Neuronal stem cell (in vitro differentiated cells): Measurements from ENCODE around the gene KIAA0319L.

Experiments
- DNase-seq: peaks from one replicate; pipeline ENCODE4 v3.0.0-alpha.2; 2013; ENCODE audit warnings: low spot score
- H2AFZ ChIP-seq: one replicate; pipeline ENCODE4 v1.6.1; 2013; ENCODE audit warnings: mild to moderate bottlenecking, low read length, inconsistent platforms
- H2AK5ac ChIP-seq: 2 replicates; pipeline ENCODE4 v1.6.1; 2013; ENCODE audit warnings: low read depth, mild to moderate bottlenecking, inconsistent platforms, low read length, moderate library complexity, mixed read lengths
- H2BK120ac ChIP-seq: 2 replicates; pipeline ENCODE4 v1.6.1; 2013; ENCODE audit warnings: low read depth, mild to moderate bottlenecking, inconsistent platforms, low read length, moderate library complexity, mixed read lengths
- H2BK12ac ChIP-seq: one replicate; pipeline ENCODE4 v1.6.1; 2013; ENCODE audit warnings: low read length, inconsistent platforms
- H2BK15ac ChIP-seq: 2 replicates; pipeline ENCODE4 v1.6.1; 2013; ENCODE audit warnings: mild to moderate bottlenecking, low read length, inconsistent platforms, mixed read lengths
- H2BK5ac ChIP-seq: one replicate; pipeline ENCODE4 v1.6.1; 2013; ENCODE audit warnings: inconsistent platforms, mild to moderate bottlenecking, low read length, moderate library complexity
- H3K14ac ChIP-seq: one replicate; pipeline ENCODE4 v1.6.1; 2013; ENCODE audit warnings: low read length, inconsistent platforms
- H3K18ac ChIP-seq: 2 replicates; pipeline ENCODE4 v1.6.1; 2013; ENCODE audit warnings: low read length, inconsistent platforms
- H3K23ac ChIP-seq: 2 replicates; pipeline ENCODE4 v1.6.1; 2013; ENCODE audit warnings: low read depth, mild to moderate bottlenecking, mixed read lengths, low read length, inconsistent platforms; ENCODE audit not compliant: poor library complexity
- H3K27ac ChIP-seq: replicated peaks from 3 replicates; pipeline ENCODE4 v1.5.1; 2013; ENCODE audit warnings: low read length, inconsistent platforms
- H3K27me3 ChIP-seq, 3 experiments: 2 replicates each; pipeline ENCODE4 v1.6.1; 2013; ENCODE audit warnings: low read length in 3 of 3, mild to moderate bottlenecking in 2 of 3, inconsistent platforms in 1 of 3, low read depth in 1 of 3, mixed read lengths in 1 of 3, moderate library complexity in 1 of 3; ENCODE audit not compliant: control insufficient read depth in 3 of 3, insufficient read depth in 3 of 3
- H3K36me3 ChIP-seq, 2 donors: replicated peaks in 1 of 2; 2 replicates each; pipeline ENCODE4 v1.6.1; 2013; ENCODE audit warnings: low read length in 2 of 2; ENCODE audit not compliant: control insufficient read depth in 2 of 2, insufficient read depth in 2 of 2
- H3K4ac ChIP-seq: 2 replicates; pipeline ENCODE4 v1.6.1; 2013; ENCODE audit warnings: inconsistent platforms, mild to moderate bottlenecking, low read length, moderate library complexity
- H3K4me1 ChIP-seq, 2 donors: 1 replicate in 1 of 2; 2 replicates in 1 of 2; pipeline ENCODE4 v1.6.1; 2013; ENCODE audit warnings: low read length in 2 of 2, low read depth in 1 of 2; ENCODE audit not compliant: control insufficient read depth in 2 of 2, insufficient read depth in 1 of 2
- H3K4me2 ChIP-seq: one replicate; pipeline ENCODE4 v1.6.1; 2013; ENCODE audit warnings: mild to moderate bottlenecking, low read length, inconsistent platforms; ENCODE audit not compliant: insufficient read depth, poor library complexity, severe bottlenecking
- H3K4me3 ChIP-seq, 2 donors: 2 replicates each; pipeline ENCODE4 v1.5.1; 2013; ENCODE audit warnings: low read length in 2 of 2, mild to moderate bottlenecking in 2 of 2, inconsistent platforms in 1 of 2, moderate library complexity in 1 of 2
- H3K79me1 ChIP-seq: one replicate; pipeline ENCODE4 v1.6.1; 2013; ENCODE audit warnings: low read depth, mild to moderate bottlenecking, inconsistent platforms, low read length, moderate library complexity
- H3K9ac ChIP-seq: one replicate; pipeline ENCODE4 v1.6.1; 2013; ENCODE audit warnings: mild to moderate bottlenecking, low read depth, low read length, inconsistent platforms; ENCODE audit not compliant: poor library complexity
- H3K9me3 ChIP-seq, 2 donors: replicated peaks in 1 of 2; 2 replicates each; pipeline versions ENCODE3 to v1.6.1; 2013; ENCODE audit warnings: low read length in 2 of 2, mild to moderate bottlenecking in 2 of 2, inconsistent platforms in 1 of 2, low read depth in 1 of 2, mixed read lengths in 1 of 2, moderate library complexity in 1 of 2; ENCODE audit not compliant: control insufficient read depth in 2 of 2, insufficient read depth in 1 of 2
- H4K8ac ChIP-seq: one replicate; pipeline ENCODE4 v1.6.1; 2013; ENCODE audit warnings: low read depth, mild to moderate bottlenecking, inconsistent platforms, low read length, moderate library complexity
- H4K91ac ChIP-seq: one replicate; pipeline ENCODE4 v1.6.1; 2013; ENCODE audit warnings: low read length, low read depth, mild to moderate bottlenecking, inconsistent platforms; ENCODE audit not compliant: poor library complexity
- WGBS, 2 donors: extraction: QIAGEN DNeasy Blood & Tissue Kit; methylation state at CpG; one replicate each; pipeline ENCODE4 v1.1.7; 2013; ENCODE audit warnings: missing lambda C conversion rate in 2 of 2, mixed read lengths in 1 of 2; ENCODE audit not compliant: insufficient read length in 2 of 2, insufficient replicate concordance in 1 of 2; ENCODE audit errors: extremely low coverage in 2 of 2; 5-methylcytosine and 5-hydroxymethylcytosine counted together

The KIAA0319L gene

GRCh38 chr1:35559317-35559944, 2.2 kb upstream of the KIAA0319L start:
- H2BK120ac ChIP-seq = no peak overlapping the region
- H3K9me3 ChIP-seq = no peaks in the 10 kb centered on the region
- H3K23ac ChIP-seq = no peak overlapping the region
- no peak overlapping the region for H3K9ac ChIP-seq
- WGBS, 2 donors = no CpG with 5 or more reads among the region's 7 CpGs
- H3K79me1 ChIP-seq = peaks cover 5% of the 10 kb centered on the region
- peaks cover 11 to 27% of the 10 kb centered on the region in 2 donors for H3K4me1 ChIP-seq
- no peak overlapping the region for H3K18ac ChIP-seq
- no peak overlapping the region for H2BK15ac ChIP-seq
- H2AK5ac ChIP-seq = no peak overlapping the region
- H4K91ac ChIP-seq = no peak overlapping the region
- DNase-seq = no peak
- no peak overlapping the region for H3K27ac ChIP-seq
- no peak overlapping the region for H3K14ac ChIP-seq
- no peak overlapping the region for H3K4ac ChIP-seq
- H4K8ac ChIP-seq = no peak overlapping the region
- H3K4me3 ChIP-seq = no peak overlapping the region
- no peak overlapping the region for H2AFZ ChIP-seq
- no peaks in the 10 kb centered on the region for H3K27me3 ChIP-seq
- peaks cover 18 to 43% of the 10 kb centered on the region in 2 donors for H3K36me3 ChIP-seq
- H3K4me2 ChIP-seq = no peak overlapping the region
- no peak overlapping the region for H2BK5ac ChIP-seq
- H2BK12ac ChIP-seq = no peak overlapping the region

GRCh38 chr1:35558374-35559316, 1.4 kb upstream of the KIAA0319L start:
- DNase-seq = no peak
- WGBS, 2 donors = no CpG with 5 or more reads among the region's 26 CpGs
- no peak overlapping the region for H2BK12ac ChIP-seq

GRCh38 chr1:35557611-35558373, 589 bp upstream of the KIAA0319L start, which contains the start of gene NCDN:
Gene NCDN (plus strand): TSS chr1:35557799. CDS start chr1:35558191, 392 bp downstream.
- H4K91ac ChIP-seq = peak within 1 kb of the TSS; percentile 3
- peak within 1 kb of the TSS; percentile 99 for H3K23ac ChIP-seq
- H2AFZ ChIP-seq = peak within 1 kb of the TSS; percentile 99
- no peaks in the 10 kb centered on the region for H3K27me3 ChIP-seq
- peak within 1 kb of the TSS; percentile 88 to 94 for H3K4me3 ChIP-seq
- H2BK12ac ChIP-seq = no peak within 1 kb of the TSS
- peak within 1 kb of the TSS; percentile 85 for H2BK15ac ChIP-seq
- peak within 1 kb of the TSS; percentile 90 for H3K4ac ChIP-seq
- no peak within 1 kb of the TSS for H4K8ac ChIP-seq
- H3K14ac ChIP-seq = peak within 1 kb of the TSS; percentile 99
- peak within 1 kb of the TSS; percentile 90 for H3K4me2 ChIP-seq
- H3K4me1 ChIP-seq = peaks cover 11 to 27% of the 10 kb centered on the region in 2 donors
- peaks cover 5% of the 10 kb centered on the region for H3K79me1 ChIP-seq
- peak within 1 kb of the TSS; percentile 98 for H3K27ac ChIP-seq
- peak within 1 kb of the TSS; percentile 99 for H3K9ac ChIP-seq
- H2BK120ac ChIP-seq = peak within 1 kb of the TSS; percentile 99
- no CpG with 5 or more reads among the region's 58 CpGs for WGBS, 2 donors
- peaks cover 10 to 43% of the 10 kb centered on the region in 2 donors for H3K36me3 ChIP-seq
- H2BK5ac ChIP-seq = peak within 1 kb of the TSS; percentile 100
- DNase-seq = peak; percentile 96
- no peaks in the 10 kb centered on the region for H3K9me3 ChIP-seq
- H2AK5ac ChIP-seq = peak within 1 kb of the TSS; percentile 36
- peak within 1 kb of the TSS; percentile 100 for H3K18ac ChIP-seq

More at GRCh38 chr1:35558374-35559316, 1.4 kb upstream of the KIAA0319L start:
- H3K27me3 ChIP-seq = no peaks in the 10 kb centered on the region
- peaks cover 13 to 43% of the 10 kb centered on the region in 2 donors for H3K36me3 ChIP-seq
- peak overlapping the region; percentile 99 for H2AFZ ChIP-seq
- peaks cover 5% of the 10 kb centered on the region for H3K79me1 ChIP-seq
- H2AK5ac ChIP-seq = peak overlapping the region; percentile 36
- no peak overlapping the region for H2BK15ac ChIP-seq
- peak overlapping the region; percentile 90 for H3K9ac ChIP-seq
- H3K18ac ChIP-seq = peak overlapping the region; percentile 91
- peak overlapping the region; percentile 11 for H3K23ac ChIP-seq
- H3K9me3 ChIP-seq = no peaks in the 10 kb centered on the region
- peak overlapping the region; percentile 90 for H3K4me2 ChIP-seq
- H4K8ac ChIP-seq = no peak overlapping the region
- no peak overlapping the region for H4K91ac ChIP-seq
- H3K4me1 ChIP-seq = peaks cover 11 to 27% of the 10 kb centered on the region in 2 donors
- H3K4me3 ChIP-seq = peak overlapping the region; percentile 88 to 94
- no peak overlapping the region for H2BK120ac ChIP-seq
- peak overlapping the region; percentile 39 for H3K14ac ChIP-seq
- H2BK5ac ChIP-seq = no peak overlapping the region
- H3K27ac ChIP-seq = peak overlapping the region; percentile 47
- H3K4ac ChIP-seq = no peak overlapping the region
